Astrocyte (in vitro differentiated cells and primary cell): ENCODE results near the gene SORL1.

Source experiments
- CTCF ChIP-seq: IDR thresholded peaks from 2 replicates; pipeline ENCODE4 v1.5.1; 2011; ENCODE audit warnings: low read depth, mild to moderate bottlenecking, inconsistent platforms, low read length, moderate library complexity; ENCODE audit not compliant: insufficient read depth
- EZH2 ChIP-seq: IDR thresholded peaks from 2 replicates; pipeline ENCODE4 v1.6.1; 2012; ENCODE audit warnings: mild to moderate bottlenecking, low read length, inconsistent platforms; ENCODE audit not compliant: insufficient read depth

GRCh38 chr11:121648306-121648705 lies 196.2 kb downstream of the SORL1 start:
- TF ChIP-seq CTCF (no peak), EZH2 (no peak)
